Activated T-helper 17 cell treated with anti-CD3 and anti-CD28 coated beads, Interleukin-2, amount 50 U/mL, for 72 hours (primary cell): ENCODE results near the gene IFNGR2. TPM values are rescaled to one million over a fixed set of nuclear protein-coding genes. Genes with fewer than 3 reads are reported as not detected.

Experiments used
- ATAC-seq: fragments of 150-1000 bp; cut with Tn5 transposase; replicated peaks from 2 replicates; pipeline ENCODE4 v1.10.0; 2021; ENCODE audit warnings: mild to moderate bottlenecking, moderate library complexity
- H3K27ac Mint-ChIP-seq: one replicate; pipeline ENCODE4 v1.8.0; 2022; ENCODE audit warnings: mixed read lengths
- H3K27me3 Mint-ChIP-seq: one replicate; pipeline ENCODE4 v1.8.0; 2022; ENCODE audit warnings: mixed read lengths
- H3K36me3 Mint-ChIP-seq: one replicate; pipeline ENCODE4 v1.8.0; 2022; ENCODE audit warnings: low read depth, mild to moderate bottlenecking, mixed read lengths
- H3K4me1 Mint-ChIP-seq: one replicate; pipeline ENCODE4 v1.8.0; 2022; ENCODE audit warnings: mixed read lengths
- H3K4me3 Mint-ChIP-seq: one replicate; pipeline ENCODE4 v1.8.0; 2022; ENCODE audit warnings: mild to moderate bottlenecking, mixed read lengths
- H3K9me3 Mint-ChIP-seq: one replicate; pipeline ENCODE4 v1.8.0; 2022; ENCODE audit warnings: mixed read lengths
- total RNA-seq, 2 donors: library from RNA; stranded (reverse); gene quantifications; one replicate each; pipeline ENCODE4 v1.2.3, GENCODE V29; 2022

Gene IFNGR2
- total RNA-seq, 2 donors from 2014 or later = 5.8 to 8.5 TPM

GRCh38 chr21:33386222-33386784 is 16.9 kb upstream of the IFNGR2 start:
- H3K27ac Mint-ChIP-seq = no peak overlapping the region
- peaks cover 6% of the 10 kb centered on the region for H3K27me3 Mint-ChIP-seq
- no peaks in the 10 kb centered on the region for H3K9me3 Mint-ChIP-seq
- no peak for ATAC-seq
- H3K4me1 Mint-ChIP-seq = peaks cover 28% of the 10 kb centered on the region
- H3K36me3 Mint-ChIP-seq = no peaks in the 10 kb centered on the region
- no peak overlapping the region for H3K4me3 Mint-ChIP-seq

- ATAC-seq = no peak
- Mint-ChIP-seq H3K27me3 (peaks cover 7% of the 10 kb centered on the region), H3K4me3 (no peak overlapping the region), H3K27ac (no peak overlapping the region), H3K4me1 (peaks cover 20% of the 10 kb centered on the region), H3K36me3 (no peaks in the 10 kb centered on the region), H3K9me3 (no peaks in the 10 kb centered on the region)
Measured at GRCh38 chr21:33387294-33387693, 15.9 kb upstream of the IFNGR2 start.

GRCh38 chr21:33388188-33388587 is 15.0 kb upstream of the IFNGR2 start:
- Mint-ChIP-seq H3K4me1 (peaks cover 15% of the 10 kb centered on the region), H3K27ac (no peak overlapping the region), H3K9me3 (no peaks in the 10 kb centered on the region), H3K36me3 (no peaks in the 10 kb centered on the region), H3K4me3 (no peak overlapping the region), H3K27me3 (peaks cover 9% of the 10 kb centered on the region)
- no peak for ATAC-seq

GRCh38 chr21:33390479-33390878 is 12.7 kb upstream of the IFNGR2 start:
- Mint-ChIP-seq H3K27ac (no peak overlapping the region), H3K9me3 (no peaks in the 10 kb centered on the region), H3K4me3 (no peak overlapping the region), H3K4me1 (peaks cover 2% of the 10 kb centered on the region), H3K36me3 (no peaks in the 10 kb centered on the region), H3K27me3 (peaks cover 10% of the 10 kb centered on the region)
- no peak for ATAC-seq

DNA sequence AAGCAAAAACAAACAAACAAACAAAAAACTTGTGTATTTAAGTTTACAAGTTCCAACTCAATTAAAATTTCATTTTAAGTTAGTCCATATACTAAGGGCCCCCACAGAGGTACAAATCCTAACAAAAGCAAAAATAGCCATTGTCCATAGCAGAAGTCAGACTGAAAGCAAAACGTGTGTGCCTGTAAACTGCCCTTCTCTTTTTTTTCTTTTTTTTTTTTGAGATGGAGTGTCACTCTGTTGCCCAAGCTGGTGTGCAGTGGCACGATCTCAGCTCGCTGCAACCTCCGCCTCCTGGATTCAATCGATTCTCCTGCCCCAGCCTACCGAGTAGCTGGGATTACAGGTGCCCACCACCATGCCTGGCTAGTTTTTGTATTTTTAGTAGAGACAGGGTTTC is 11.6 kb upstream of the IFNGR2 start:
- H3K27me3 Mint-ChIP-seq = peaks cover 13% of the 10 kb centered on the region
- no peak overlapping the region for H3K4me3 Mint-ChIP-seq
- ATAC-seq = no peak
- H3K27ac Mint-ChIP-seq = no peak overlapping the region
- no peaks in the 10 kb centered on the region for H3K36me3 Mint-ChIP-seq
- H3K9me3 Mint-ChIP-seq = no peaks in the 10 kb centered on the region
- no peaks in the 10 kb centered on the region for H3K4me1 Mint-ChIP-seq

GRCh38 chr21:33392284-33392985 is 10.8 kb upstream of the IFNGR2 start:
- no peak overlapping the region for H3K4me3 Mint-ChIP-seq
- no peaks in the 10 kb centered on the region for H3K9me3 Mint-ChIP-seq
- H3K36me3 Mint-ChIP-seq = no peaks in the 10 kb centered on the region
- peaks cover 13% of the 10 kb centered on the region for H3K27me3 Mint-ChIP-seq
- ATAC-seq = no peak
- no peak overlapping the region for H3K27ac Mint-ChIP-seq
- H3K4me1 Mint-ChIP-seq = no peaks in the 10 kb centered on the region

GRCh38 chr21:33393348-33393747 is 9.9 kb upstream of the IFNGR2 start:
- H3K9me3 Mint-ChIP-seq = no peaks in the 10 kb centered on the region
- peaks cover 13% of the 10 kb centered on the region for H3K27me3 Mint-ChIP-seq
- no peaks in the 10 kb centered on the region for H3K36me3 Mint-ChIP-seq
- no peaks in the 10 kb centered on the region for H3K4me1 Mint-ChIP-seq
- no peak overlapping the region for H3K4me3 Mint-ChIP-seq
- no peak for ATAC-seq
- no peak overlapping the region for H3K27ac Mint-ChIP-seq

DNA sequence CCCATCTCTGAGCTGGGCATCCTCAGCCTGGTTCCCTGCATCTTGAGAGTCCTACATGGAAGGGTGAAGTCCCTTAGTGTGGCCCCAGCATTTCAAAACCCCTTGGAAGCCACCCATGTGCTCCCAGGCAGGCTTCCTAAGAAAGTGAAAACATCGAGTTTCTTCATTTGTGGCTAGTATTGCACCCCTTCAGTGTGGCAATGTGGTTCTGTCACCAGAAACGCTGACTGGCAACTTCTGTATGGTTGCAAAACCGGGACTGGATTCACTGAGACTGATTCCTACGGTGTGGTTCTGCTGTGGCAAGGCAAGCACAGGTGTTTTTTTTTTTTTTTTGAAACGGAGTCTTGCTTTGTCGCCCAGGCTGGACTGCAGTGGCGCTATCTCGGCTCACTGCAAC is 9.0 kb upstream of the IFNGR2 start:
- Mint-ChIP-seq H3K27ac (no peak overlapping the region), H3K9me3 (no peaks in the 10 kb centered on the region), H3K27me3 (peaks cover 13% of the 10 kb centered on the region), H3K36me3 (no peaks in the 10 kb centered on the region), H3K4me3 (no peak overlapping the region), H3K4me1 (no peaks in the 10 kb centered on the region)
- ATAC-seq = peak; percentile 29

DNA sequence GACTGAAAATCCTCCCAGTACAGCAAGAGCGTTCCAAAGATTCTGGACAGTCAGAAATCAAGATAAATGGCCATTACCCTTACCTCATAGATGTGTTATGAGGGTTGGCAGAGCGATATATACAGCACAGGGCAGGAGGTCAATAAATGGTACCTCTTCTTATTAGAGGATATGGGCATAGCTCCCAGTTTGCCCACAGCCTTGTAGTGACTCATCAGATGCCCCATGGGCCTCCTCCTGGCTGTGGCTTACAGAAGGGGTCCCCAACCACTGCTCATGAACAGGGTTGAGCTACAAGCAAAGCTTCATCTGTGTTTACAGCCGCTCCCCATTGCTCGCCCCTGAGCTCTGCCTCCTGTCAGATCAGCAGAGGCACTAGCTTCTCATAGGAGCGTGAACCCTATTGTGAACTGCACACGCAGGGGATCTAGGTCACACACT is 7.3 kb upstream of the IFNGR2 start:
- Mint-ChIP-seq H3K27ac (no peak overlapping the region), H3K36me3 (no peaks in the 10 kb centered on the region), H3K4me3 (no peak overlapping the region), H3K9me3 (no peaks in the 10 kb centered on the region), H3K4me1 (peaks cover 1% of the 10 kb centered on the region), H3K27me3 (peaks cover 7% of the 10 kb centered on the region)
- no peak for ATAC-seq

GRCh38 chr21:33396436-33396835 is 6.8 kb upstream of the IFNGR2 start:
- peaks cover 7% of the 10 kb centered on the region for H3K27me3 Mint-ChIP-seq
- no peak overlapping the region for H3K27ac Mint-ChIP-seq
- H3K4me1 Mint-ChIP-seq = peaks cover 3% of the 10 kb centered on the region
- H3K36me3 Mint-ChIP-seq = no peaks in the 10 kb centered on the region
- no peak for ATAC-seq
- H3K9me3 Mint-ChIP-seq = no peaks in the 10 kb centered on the region
- H3K4me3 Mint-ChIP-seq = no peak overlapping the region

GRCh38 chr21:33396951-33397350 is 6.3 kb upstream of the IFNGR2 start:
- H3K4me1 Mint-ChIP-seq = peaks cover 3% of the 10 kb centered on the region
- H3K27ac Mint-ChIP-seq = no peak overlapping the region
- no peak overlapping the region for H3K4me3 Mint-ChIP-seq
- peaks cover 7% of the 10 kb centered on the region for H3K27me3 Mint-ChIP-seq
- no peak for ATAC-seq
- no peaks in the 10 kb centered on the region for H3K36me3 Mint-ChIP-seq
- H3K9me3 Mint-ChIP-seq = no peaks in the 10 kb centered on the region

- H3K27me3 Mint-ChIP-seq = peaks cover 4% of the 10 kb centered on the region
- no peak for ATAC-seq
- no peak overlapping the region for H3K4me3 Mint-ChIP-seq
- peaks cover 3% of the 10 kb centered on the region for H3K4me1 Mint-ChIP-seq
- H3K9me3 Mint-ChIP-seq = no peaks in the 10 kb centered on the region
- no peaks in the 10 kb centered on the region for H3K36me3 Mint-ChIP-seq
- H3K27ac Mint-ChIP-seq = no peak overlapping the region
Measured at GRCh38 chr21:33397717-33398116, 5.5 kb upstream of the IFNGR2 start.

GRCh38 chr21:33398361-33398760 is 4.9 kb upstream of the IFNGR2 start:
- no peak for ATAC-seq
- Mint-ChIP-seq H3K27ac (no peak overlapping the region), H3K27me3 (peaks cover 4% of the 10 kb centered on the region), H3K36me3 (no peaks in the 10 kb centered on the region), H3K4me3 (no peak overlapping the region), H3K9me3 (no peaks in the 10 kb centered on the region), H3K4me1 (peaks cover 3% of the 10 kb centered on the region)

- ATAC-seq = no peak
- H3K36me3 Mint-ChIP-seq = peaks cover 6% of the 10 kb centered on the region
- H3K4me1 Mint-ChIP-seq = peaks cover 15% of the 10 kb centered on the region
- no peak overlapping the region for H3K4me3 Mint-ChIP-seq
- no peak overlapping the region for H3K27ac Mint-ChIP-seq
- H3K9me3 Mint-ChIP-seq = no peaks in the 10 kb centered on the region
- no peaks in the 10 kb centered on the region for H3K27me3 Mint-ChIP-seq
Measured at GRCh38 chr21:33401630-33401992, 1.6 kb upstream of the IFNGR2 start.
